B cell (primary cell): ENCODE results near the gene SMPD3. TPM values are rescaled to one million over a fixed set of nuclear protein-coding genes. Genes with fewer than 3 reads are reported as not detected.

Experiments used
- ATAC-seq: fragments of 200-7000 bp; cut with Tn5 transposase; one replicate; pipeline ENCODE4 v1.10.0; 2021; ENCODE audit warnings: low read depth, mild to moderate bottlenecking, moderate number of reproducible peaks, moderate library complexity
- CTCF ChIA-PET: fragments of 350-600 bp; sonication (Branson Sonifier 250); formaldehyde crosslinking; loops from one replicate; lab custom pipeline; 2021; ENCODE audit warnings: antibody characterized with exemption, inconsistent platforms; lab: Charles Lee
- POLR2A ChIA-PET: fragments of 350-600 bp; sonication (Branson Sonifier 250); formaldehyde crosslinking; loops from one replicate; lab custom pipeline; 2021; ENCODE audit warnings: antibody characterized with exemption; lab: Charles Lee
- DNase-seq: peaks from one replicate; pipeline ENCODE4 v3.0.0; 2013
- H2AFZ ChIP-seq: 2 replicates; pipeline ENCODE4 v1.6.1; 2012; ENCODE audit warnings: mild to moderate bottlenecking, low read depth, low read length; ENCODE audit not compliant: insufficient read depth, poor library complexity, severe bottlenecking
- H3K27ac ChIP-seq, 2 donors: 1 replicate in 1 of 2; 2 replicates in 1 of 2; pipeline ENCODE4 v1.5.1; 2012 to 2013; ENCODE audit warnings: low read length in 2 of 2, mild to moderate bottlenecking in 2 of 2, moderate library complexity in 1 of 2
- H3K27me3 ChIP-seq, 4 experiments: fragments of 200-600 bp in 1 of 4; sonication (generic) in 1 of 4; replicated peaks in 1 of 4; 1 replicate in 2 of 4; 2 replicates in 2 of 4; pipeline versions ENCODE4 v1.6.1 to v1.7.0; 2013 to 2016; ENCODE audit warnings: low read length in 3 of 4, mild to moderate bottlenecking in 2 of 4, mixed read lengths in 1 of 4, moderate library complexity in 1 of 4; ENCODE audit not compliant: insufficient read depth in 4 of 4, control insufficient read depth in 3 of 4; ENCODE audit errors: control extremely low read depth in 1 of 4
- H3K36me3 ChIP-seq, 2 experiments: replicated peaks in 1 of 2; 1 replicate in 1 of 2; 2 replicates in 1 of 2; pipeline versions ENCODE4 v1.6.1 to v1.7.1; 2013; ENCODE audit warnings: low read length in 1 of 2; ENCODE audit not compliant: insufficient read depth in 2 of 2, control insufficient read depth in 1 of 2; ENCODE audit errors: control extremely low read depth in 1 of 2, extremely low read depth in 1 of 2
- H3K4me1 ChIP-seq, 2 donors: fragments of 200-600 bp in 1 of 2; sonication (generic) in 1 of 2; 1 replicate in 1 of 2; 2 replicates in 1 of 2; pipeline versions ENCODE4 v1.5.1 to v1.6.1; 2013 to 2017; ENCODE audit warnings: low read length in 2 of 2; ENCODE audit not compliant: control insufficient read depth in 2 of 2, insufficient read depth in 2 of 2
- H3K4me2 ChIP-seq: replicated peaks from 2 replicates; pipeline ENCODE3; 2012; ENCODE audit warnings: mild to moderate bottlenecking, low read depth, low read length; ENCODE audit not compliant: poor library complexity, severe bottlenecking
- H3K4me3 ChIP-seq, 5 experiments: fragments of 200-600 bp in 1 of 5; sonication (generic) in 1 of 5; 1 replicate in 3 of 5; 2 replicates in 2 of 5; pipeline versions ENCODE4 v1.5.1 to v1.7.0; 2011 to 2016; ENCODE audit warnings: low read length in 4 of 5, mild to moderate bottlenecking in 4 of 5, low read depth in 2 of 5, control low read depth in 1 of 5, moderate library complexity in 1 of 5; ENCODE audit not compliant: insufficient read depth in 1 of 5; ENCODE audit errors: control extremely low read depth in 1 of 5, extremely low read depth in 1 of 5
- H3K79me2 ChIP-seq: fragments of 200-600 bp; sonication (generic); one replicate; pipeline ENCODE4 v1.6.0; 2016; ENCODE audit warnings: low read length; ENCODE audit not compliant: control insufficient read depth, insufficient read depth
- H3K9ac ChIP-seq: fragments of 200-600 bp; sonication (generic); 2 replicates; pipeline ENCODE4 v1.6.1; 2017; ENCODE audit warnings: mild to moderate bottlenecking, low read length, moderate library complexity
- H3K9me3 ChIP-seq, 3 donors: one replicate each; pipeline versions ENCODE4 v1.6.1 to v1.7.1; 2013; ENCODE audit warnings: low read length in 2 of 3; ENCODE audit not compliant: control insufficient read depth in 2 of 3, insufficient read depth in 1 of 3; ENCODE audit errors: control extremely low read depth in 1 of 3
- H4K20me1 ChIP-seq: 2 replicates; pipeline ENCODE4 v1.6.0; 2012; ENCODE audit warnings: mild to moderate bottlenecking, low read length; ENCODE audit not compliant: insufficient read depth, control insufficient read depth, poor library complexity, severe bottlenecking
- H3K27ac Mint-ChIP-seq: one replicate; pipeline ENCODE4 v1.8.0; 2021; ENCODE audit warnings: mixed read lengths
- H3K27me3 Mint-ChIP-seq: one replicate; pipeline ENCODE4 v1.8.0; 2021; ENCODE audit warnings: mixed read lengths
- H3K4me1 Mint-ChIP-seq: one replicate; pipeline ENCODE4 v1.8.0; 2021; ENCODE audit warnings: mixed read lengths
- H3K4me3 Mint-ChIP-seq: one replicate; pipeline ENCODE4 v1.8.0; 2021; ENCODE audit warnings: mixed read lengths
- H3K9me3 Mint-ChIP-seq: one replicate; pipeline ENCODE4 v1.8.0; 2022; ENCODE audit warnings: mixed read lengths; ENCODE audit not compliant: insufficient read depth
- CTCF ChIP-seq: fragments of 200-600 bp; IDR thresholded peaks from one replicate; pipeline ENCODE4 v1.8.0; 2022; ENCODE audit warnings: antibody characterized with exemption, mild to moderate bottlenecking
- EZH2 ChIP-seq: IDR thresholded peaks from 2 replicates; pipeline ENCODE4 v1.6.1; 2012; ENCODE audit warnings: borderline replicate concordance, low read depth, mild to moderate bottlenecking, moderate library complexity, low read length; ENCODE audit not compliant: insufficient read depth, poor library complexity, severe bottlenecking
- WGBS: methylation state at CpG from one replicate; pipeline ENCODE4 v1.1.5; 2013; ENCODE audit warnings: missing lambda C conversion rate; ENCODE audit not compliant: insufficient coverage; 5-methylcytosine and 5-hydroxymethylcytosine counted together
- intact Hi-C: fragments of 100-400 bp; cut with micrococcal nuclease; formaldehyde crosslinking; loops from one replicate; pipeline ENCODE4 v1.10.0; 2022
- polyA plus RNA-seq: library from polyadenylated mRNA; depleted of rRNA; stranded (reverse); fragments of >200 nt; gene quantifications from 2 replicates; pipeline ENCODE4 v1.2.3, GENCODE V29; 2012
- total RNA-seq, 2 donors: library from RNA; stranded (reverse); fragments of 120-200 nt in 1 of 2; gene quantifications; 1 replicate in 1 of 2; 2 replicates in 1 of 2; pipeline versions ENCODE4 v1.2.3 to v1.2.4, GENCODE V29; 2013 to 2022

Gene SMPD3
- total and polyA plus RNA-seq, 2 donors (not counting 1 experiment from before 2014, with no cell fraction given): 1.2 to 2.8 TPM

- H3K9ac ChIP-seq: no peak overlapping the region
- intact Hi-C loops: no loop called here
- H3K4me2 ChIP-seq: no peak overlapping the region
- Mint-ChIP-seq H3K4me1 (peaks cover 42% of the 10 kb centered on the region), H3K4me3 (no peak overlapping the region), H3K27ac (peak overlapping the region; percentile 41), H3K27me3 (no peaks in the 10 kb centered on the region), H3K9me3 (no peaks in the 10 kb centered on the region)
- ChIA-PET CTCF (no interaction called here), POLR2A (no interaction called here)
- no peaks in the 10 kb centered on the region for H4K20me1 ChIP-seq
- H3K4me3 ChIP-seq: no peak overlapping the region
- ATAC-seq (no peak), DNase-seq (no peak)
- 76% methylated on average over 13 of the region's 13 CpGs for WGBS
- H3K27me3 ChIP-seq: peaks cover 0 to 3% (median 1%) of the 10 kb centered on the region in 4 experiments
- H2AFZ ChIP-seq: no peak overlapping the region
- no peaks in the 10 kb centered on the region for H3K9me3 ChIP-seq
- no peaks in the 10 kb centered on the region for H3K36me3 ChIP-seq
- TF ChIP-seq CTCF: no peak
- no peak for TF ChIP-seq EZH2
- H3K4me1 ChIP-seq: peaks cover 30 to 57% of the 10 kb centered on the region in 2 donors
- H3K27ac ChIP-seq: no peak overlapping the region
- no peaks in the 10 kb centered on the region for H3K79me2 ChIP-seq
These were observed 69.6 kb downstream of the SMPD3 start for GRCh38 chr16:68378436-68379415.
